Stimulated activated CD4-positive, alpha-beta T cell treated with anti-CD3 and anti-CD28 coated beads, Interleukin-2, amount 100 ng/mL, for 48 hours (primary cell): Measurements from ENCODE around the gene RAD50.

Experiments
- DNase-seq, 2 donors: peaks; one replicate each; pipeline ENCODE4 v3.0.0-alpha.2; 2020

RAD50 gene

GRCh38 chr5:132662925-132663770 is 106.4 kb downstream of the RAD50 start:
- no peak for DNase-seq

- no peak for DNase-seq
Observed at GRCh38 chr5:132663771-132664695, 107.3 kb downstream of the RAD50 start.

GRCh38 chr5:132664696-132665209 is 108.0 kb downstream of the RAD50 start:
- DNase-seq = no peak

- DNase-seq = no peak
Observed at GRCh38 chr5:132665574-132666080, 108.8 kb downstream of the RAD50 start.

GRCh38 chr5:132666310-132667123 is 109.7 kb downstream of the RAD50 start:
- no peak for DNase-seq

- DNase-seq = no peak
Observed at GRCh38 chr5:132667309-132667708, 110.5 kb downstream of the RAD50 start.

GRCh38 chr5:132667761-132668705 is 111.3 kb downstream of the RAD50 start:
- DNase-seq = no peak

- no peak for DNase-seq
Observed at GRCh38 chr5:132668706-132669454, 112.1 kb downstream of the RAD50 start.

- DNase-seq = no peak
Observed at GRCh38 chr5:132669455-132669820, 112.7 kb downstream of the RAD50 start.

- no peak for DNase-seq
Observed at GRCh38 chr5:132669966-132670882, 113.4 kb downstream of the RAD50 start.

GRCh38 chr5:132671000-132671399 is 114.2 kb downstream of the RAD50 start:
- no peak for DNase-seq

- DNase-seq = no peak
Observed at GRCh38 chr5:132673488-132673887, 116.7 kb downstream of the RAD50 start.

- no peak for DNase-seq
Observed at GRCh38 chr5:132673939-132674630, 117.3 kb downstream of the RAD50 start, which contains the start of gene IL4. Gene IL4 (plus strand): TSS chr5:132673989. CDS start chr5:132674051, 62 bp downstream.

- no peak for DNase-seq
Observed at GRCh38 chr5:132674671-132675506, 118.1 kb downstream of the RAD50 start.

GRCh38 chr5:132675936-132676689 is 119.3 kb downstream of the RAD50 start:
- DNase-seq = no peak

GRCh38 chr5:132677191-132677590 is 120.4 kb downstream of the RAD50 start:
- DNase-seq = no peak
